ENCODE measurements around the gene ZNF408. TPM values are rescaled to one million over a fixed set of nuclear protein-coding genes. Genes with fewer than 3 reads are reported as not detected.

ZNF408 gene
- total RNA-seq, 1 experiment from 2014 or later = 15.2 TPM

DNA sequence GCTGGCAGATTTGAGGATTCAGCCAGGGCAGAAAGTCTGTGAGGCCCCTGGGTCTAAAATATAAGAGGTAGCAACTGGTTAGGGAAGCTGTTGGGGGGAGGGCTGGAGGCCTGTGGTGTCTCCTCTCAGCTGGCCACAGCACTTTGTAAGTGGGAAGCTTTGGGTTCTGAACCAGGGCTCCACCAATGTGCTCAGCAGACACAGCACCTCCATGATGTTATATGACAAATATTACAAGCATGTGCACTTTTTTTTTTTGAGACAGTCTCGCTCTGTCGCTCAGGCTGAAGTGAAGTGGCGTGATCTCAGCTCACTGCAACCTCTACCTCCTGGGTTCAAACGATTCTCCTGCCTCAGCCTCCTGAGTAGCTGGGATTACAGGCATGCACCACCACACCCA lies 8.4 kb upstream of the ZNF408 start (continued):
- TF ChIP-seq, protein P1, sequence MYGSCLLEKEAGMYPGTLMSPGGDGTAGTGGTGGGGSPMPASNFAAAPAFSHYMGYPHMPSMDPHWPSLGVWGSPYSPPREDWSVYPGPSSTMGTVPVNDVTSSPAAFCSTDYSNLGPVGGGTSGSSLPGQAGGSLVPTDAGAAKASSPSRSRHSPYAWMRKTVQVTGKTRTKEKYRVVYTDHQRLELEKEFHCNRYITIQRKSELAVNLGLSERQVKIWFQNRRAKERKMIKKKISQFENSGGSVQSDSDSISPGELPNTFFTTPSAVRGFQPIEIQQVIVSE (CRISPR knock-in tag; IDR thresholded peaks at IDR 0.05; ENCODE audit: borderline replicate concordance) = no peak
- no peak for TF ChIP-seq GABPB1 (CRISPR knock-in tag; IDR thresholded peaks at IDR 0.05)

DNA sequence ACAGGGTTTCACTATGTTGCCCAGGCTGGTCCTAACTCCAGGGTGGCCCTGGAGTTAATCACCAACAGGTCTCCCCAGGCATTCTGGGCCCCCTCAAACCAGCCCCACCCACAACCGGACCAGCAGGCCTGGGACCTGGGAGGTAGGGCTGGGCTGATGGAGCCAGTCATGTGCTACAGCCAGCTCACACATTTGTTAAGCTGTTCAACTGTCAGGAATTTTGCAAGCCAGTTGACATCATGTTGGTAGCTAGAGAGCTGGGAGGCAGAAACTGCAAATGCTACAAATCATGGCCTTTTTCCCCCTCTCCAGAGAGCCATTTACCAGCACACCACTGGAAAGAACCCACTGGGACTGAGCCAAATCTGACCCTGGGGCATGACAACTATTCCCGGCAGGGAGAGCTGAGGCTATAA lies 7.2 kb upstream of the ZNF408 start:
- ATAC-seq = no peak
- Mint-ChIP-seq H3K36me3 (no peaks in the 10 kb centered on the region), H3K27ac (no peak overlapping the region), H3K9me3 (no peaks in the 10 kb centered on the region), H3K4me1 (0 out of 2 replicates have a peak, but pooled peaks cover 5% of the 10 kb centered on the region), H3K4me3 (no peak overlapping the region), H3K27me3 (ENCODE audit: low read depth) (no peaks in the 10 kb centered on the region)
- TF ChIP-seq NFE2L1 (CRISPR knock-in tag; IDR thresholded peaks at IDR 0.05) = no peak
- no peak for TF ChIP-seq KAT7 (CRISPR knock-in tag; IDR thresholded peaks at IDR 0.05; ENCODE audit: borderline replicate concordance)
- TF ChIP-seq ZNF416 (CRISPR knock-in tag; IDR thresholded peaks at IDR 0.05) = no peak
- no peak for TF ChIP-seq ZNF396 (CRISPR knock-in tag; IDR thresholded peaks at IDR 0.05; ENCODE audit: borderline replicate concordance)
- no peak for TF ChIP-seq RORB (CRISPR knock-in tag; IDR thresholded peaks at IDR 0.05)
- no peak for TF ChIP-seq GRHL2 (CRISPR knock-in tag; IDR thresholded peaks at IDR 0.05; ENCODE audit: insufficient replicate concordance, severe bottlenecking)
- TF ChIP-seq, protein P2, sequence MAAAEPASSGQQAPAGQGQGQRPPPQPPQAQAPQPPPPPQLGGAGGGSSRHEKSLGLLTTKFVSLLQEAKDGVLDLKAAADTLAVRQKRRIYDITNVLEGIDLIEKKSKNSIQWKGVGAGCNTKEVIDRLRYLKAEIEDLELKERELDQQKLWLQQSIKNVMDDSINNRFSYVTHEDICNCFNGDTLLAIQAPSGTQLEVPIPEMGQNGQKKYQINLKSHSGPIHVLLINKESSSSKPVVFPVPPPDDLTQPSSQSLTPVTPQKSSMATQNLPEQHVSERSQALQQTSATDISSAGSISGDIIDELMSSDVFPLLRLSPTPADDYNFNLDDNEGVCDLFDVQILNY (CRISPR knock-in tag; IDR thresholded peaks at IDR 0.05) = no peak
- TF ChIP-seq, protein P3, sequence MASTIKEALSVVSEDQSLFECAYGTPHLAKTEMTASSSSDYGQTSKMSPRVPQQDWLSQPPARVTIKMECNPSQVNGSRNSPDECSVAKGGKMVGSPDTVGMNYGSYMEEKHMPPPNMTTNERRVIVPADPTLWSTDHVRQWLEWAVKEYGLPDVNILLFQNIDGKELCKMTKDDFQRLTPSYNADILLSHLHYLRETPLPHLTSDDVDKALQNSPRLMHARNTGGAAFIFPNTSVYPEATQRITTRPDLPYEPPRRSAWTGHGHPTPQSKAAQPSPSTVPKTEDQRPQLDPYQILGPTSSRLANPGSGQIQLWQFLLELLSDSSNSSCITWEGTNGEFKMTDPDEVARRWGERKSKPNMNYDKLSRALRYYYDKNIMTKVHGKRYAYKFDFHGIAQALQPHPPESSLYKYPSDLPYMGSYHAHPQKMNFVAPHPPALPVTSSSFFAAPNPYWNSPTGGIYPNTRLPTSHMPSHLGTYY (CRISPR knock-in tag; IDR thresholded peaks at IDR 0.05) = no peak
- TF ChIP-seq, protein P4, sequence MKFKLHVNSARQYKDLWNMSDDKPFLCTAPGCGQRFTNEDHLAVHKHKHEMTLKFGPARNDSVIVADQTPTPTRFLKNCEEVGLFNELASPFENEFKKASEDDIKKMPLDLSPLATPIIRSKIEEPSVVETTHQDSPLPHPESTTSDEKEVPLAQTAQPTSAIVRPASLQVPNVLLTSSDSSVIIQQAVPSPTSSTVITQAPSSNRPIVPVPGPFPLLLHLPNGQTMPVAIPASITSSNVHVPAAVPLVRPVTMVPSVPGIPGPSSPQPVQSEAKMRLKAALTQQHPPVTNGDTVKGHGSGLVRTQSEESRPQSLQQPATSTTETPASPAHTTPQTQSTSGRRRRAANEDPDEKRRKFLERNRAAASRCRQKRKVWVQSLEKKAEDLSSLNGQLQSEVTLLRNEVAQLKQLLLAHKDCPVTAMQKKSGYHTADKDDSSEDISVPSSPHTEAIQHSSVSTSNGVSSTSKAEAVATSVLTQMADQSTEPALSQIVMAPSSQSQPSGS (CRISPR knock-in tag; IDR thresholded peaks at IDR 0.05; ENCODE audit: borderline replicate concordance, low read depth) = no peak
- TF ChIP-seq ATF1 (CRISPR knock-in tag; IDR thresholded peaks at IDR 0.05) = no peak
- TF ChIP-seq, protein P5, sequence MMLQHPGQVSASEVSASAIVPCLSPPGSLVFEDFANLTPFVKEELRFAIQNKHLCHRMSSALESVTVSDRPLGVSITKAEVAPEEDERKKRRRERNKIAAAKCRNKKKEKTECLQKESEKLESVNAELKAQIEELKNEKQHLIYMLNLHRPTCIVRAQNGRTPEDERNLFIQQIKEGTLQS (CRISPR knock-in tag; conservative IDR thresholded peaks at IDR 0.05) = no peak
- no peak for DNase-seq (ENCODE audit: low spot score)
- ChIA-PET POLR2A (interaction anchor here (0.6 kb wide), 1 partner anchor 19 kb away, joined by 3 read pairs; no protein-coding TSS in a partner anchor), CTCF (interaction anchor here (1.3 kb wide), 1 partner anchor 164 kb away, joined by 3 read pairs; no protein-coding TSS in a partner anchor)

DNA sequence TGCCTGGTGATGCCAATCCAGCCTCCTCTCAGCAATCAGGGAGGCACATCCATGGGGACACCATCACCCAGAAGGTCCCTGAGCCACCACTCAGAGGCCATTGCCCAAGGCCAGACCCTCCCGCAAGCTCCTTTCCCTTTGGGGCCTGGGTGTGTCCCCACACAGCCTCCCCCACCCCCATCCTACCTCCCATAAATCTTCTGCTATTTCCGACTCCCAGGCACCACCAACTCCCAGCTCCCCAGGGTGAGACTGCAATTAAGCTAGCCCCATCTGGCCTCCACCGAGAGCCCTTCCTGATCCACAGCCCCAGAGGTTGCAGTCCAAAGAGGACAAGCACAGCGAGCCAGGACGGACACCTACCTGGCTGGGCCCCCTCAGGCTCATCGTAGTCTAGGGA lies 6.8 kb upstream of the ZNF408 start:
- H3K9me3 Mint-ChIP-seq = no peaks in the 10 kb centered on the region
- peak overlapping the region; percentile 16; the same call in 1 of the 2 replicates for H3K27ac Mint-ChIP-seq
- CTCF ChIA-PET = interaction anchor here (1.3 kb wide), 1 partner anchor 165 kb away, joined by 3 read pairs; no protein-coding TSS in a partner anchor
- no peak for DNase-seq (ENCODE audit: low spot score)
- H3K4me1 Mint-ChIP-seq = 0 out of 2 replicates have a peak, but pooled peaks cover 5% of the 10 kb centered on the region
- H3K27me3 Mint-ChIP-seq (ENCODE audit: low read depth) = no peaks in the 10 kb centered on the region
- no peak overlapping the region for H3K4me3 Mint-ChIP-seq
- no peaks in the 10 kb centered on the region for H3K36me3 Mint-ChIP-seq
- no peak for ATAC-seq
- TF ChIP-seq ZNF671 (CRISPR knock-in tag; IDR thresholded peaks at IDR 0.05) = no peak
- no peak for TF ChIP-seq SOX15 (CRISPR knock-in tag; IDR thresholded peaks at IDR 0.05)
- TF ChIP-seq GABPB1 (CRISPR knock-in tag; IDR thresholded peaks at IDR 0.05) = no peak
- TF ChIP-seq, protein P6, sequence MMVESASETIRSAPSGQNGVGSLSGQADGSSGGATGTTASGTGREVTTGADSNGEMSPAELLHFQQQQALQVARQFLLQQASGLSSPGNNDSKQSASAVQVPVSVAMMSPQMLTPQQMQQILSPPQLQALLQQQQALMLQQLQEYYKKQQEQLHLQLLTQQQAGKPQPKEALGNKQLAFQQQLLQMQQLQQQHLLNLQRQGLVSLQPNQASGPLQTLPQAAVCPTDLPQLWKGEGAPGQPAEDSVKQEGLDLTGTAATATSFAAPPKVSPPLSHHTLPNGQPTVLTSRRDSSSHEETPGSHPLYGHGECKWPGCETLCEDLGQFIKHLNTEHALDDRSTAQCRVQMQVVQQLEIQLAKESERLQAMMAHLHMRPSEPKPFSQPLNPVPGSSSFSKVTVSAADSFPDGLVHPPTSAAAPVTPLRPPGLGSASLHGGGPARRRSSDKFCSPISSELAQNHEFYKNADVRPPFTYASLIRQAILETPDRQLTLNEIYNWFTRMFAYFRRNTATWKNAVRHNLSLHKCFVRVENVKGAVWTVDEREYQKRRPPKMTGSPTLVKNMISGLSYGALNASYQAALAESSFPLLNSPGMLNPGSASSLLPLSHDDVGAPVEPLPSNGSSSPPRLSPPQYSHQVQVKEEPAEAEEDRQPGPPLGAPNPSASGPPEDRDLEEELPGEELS (CRISPR knock-in tag; IDR thresholded peaks at IDR 0.05) = no peak
- TF ChIP-seq, protein P7, sequence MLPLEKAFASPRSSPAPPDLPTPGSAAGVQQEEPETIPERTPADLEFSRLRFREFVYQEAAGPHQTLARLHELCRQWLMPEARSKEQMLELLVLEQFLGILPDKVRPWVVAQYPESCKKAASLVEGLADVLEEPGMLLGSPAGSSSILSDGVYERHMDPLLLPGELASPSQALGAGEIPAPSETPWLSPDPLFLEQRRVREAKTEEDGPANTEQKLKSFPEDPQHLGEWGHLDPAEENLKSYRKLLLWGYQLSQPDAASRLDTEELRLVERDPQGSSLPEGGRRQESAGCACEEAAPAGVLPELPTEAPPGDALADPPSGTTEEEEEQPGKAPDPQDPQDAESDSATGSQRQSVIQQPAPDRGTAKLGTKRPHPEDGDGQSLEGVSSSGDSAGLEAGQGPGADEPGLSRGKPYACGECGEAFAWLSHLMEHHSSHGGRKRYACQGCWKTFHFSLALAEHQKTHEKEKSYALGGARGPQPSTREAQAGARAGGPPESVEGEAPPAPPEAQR (CRISPR knock-in tag; IDR thresholded peaks at IDR 0.05) = no peak
- TF ChIP-seq ZNF219 (CRISPR knock-in tag; IDR thresholded peaks at IDR 0.05; ENCODE audit: borderline replicate concordance) = no peak
- no peak for TF ChIP-seq FOXP1 (CRISPR knock-in tag; IDR thresholded peaks at IDR 0.05; ENCODE audit: borderline replicate concordance)
- no peak for TF ChIP-seq ATF1 (CRISPR knock-in tag; IDR thresholded peaks at IDR 0.05)
- POLR2A ChIA-PET = no interaction called here
